Measurements from ENCODE around the gene IGF2R.

GRCh38 chr6:160048471-160048870 lies 79.6 kb downstream of the IGF2R start:
- TF ChIP-seq EZH2 (IDR thresholded peaks at IDR 0.05; ENCODE audit: insufficient read depth, poor library complexity, severe bottlenecking) (no peak), EZH2phosphoT487 (IDR thresholded peaks at IDR 0.05; ENCODE audit: insufficient read depth, low read depth) (no peak)
